ENCODE measurements around the gene ERBB3.
A peak's percentile ranks its signal among the peaks of the same experiment; 100 is the strongest.

Gene ERBB3

GRCh38 chr12:56079723-56080555 is at the start of gene ERBB3:
ERBB3 (plus strand) TSS chr12:56080165; CDS start chr12:56080301, 136 bp downstream.
- H4K20me1 ChIP-seq (ENCODE audit: low read depth, low read length) = no peaks in the 10 kb centered on the region
- H3K27me3 ChIP-seq (ENCODE audit: low read length) = no peaks in the 10 kb centered on the region
- H3K27ac ChIP-seq (ENCODE audit: low read depth, low read length) = no peak within 1 kb of the TSS
- H3K9me3 ChIP-seq (ENCODE audit: insufficient read depth, low read length) = no peaks in the 10 kb centered on the region
- H3K36me3 ChIP-seq (ENCODE audit: low read length) = no peaks in the 10 kb centered on the region
- no peaks in the 10 kb centered on the region for H3K79me2 ChIP-seq (ENCODE audit: insufficient read depth, low read length)
- TF ChIP-seq EZH2phosphoT487 (conservative IDR thresholded peaks at IDR 0.05; ENCODE audit: low read length) (no peak), CTCF (IDR thresholded peaks at IDR 0.05; ENCODE audit: insufficient read depth, low read length, poor library complexity, severe bottlenecking) (no peak)
- H3K4me3 ChIP-seq (ENCODE audit: insufficient read depth, low read length, poor library complexity, severe bottlenecking) = peak within 1 kb of the TSS; percentile 62
- H3K9ac ChIP-seq (ENCODE audit: low read length) = peak within 1 kb of the TSS; percentile 59
- no peaks in the 10 kb centered on the region for H3K9me2 ChIP-seq (replicated peaks; ENCODE audit: insufficient read depth, low read length)
- peak within 1 kb of the TSS; percentile 95 for H3K4me2 ChIP-seq (ENCODE audit: low read depth, low read length, poor library complexity, severe bottlenecking)
- peak within 1 kb of the TSS; percentile 95 for H2AFZ ChIP-seq (ENCODE audit: low read depth, low read length, severe bottlenecking)
- H3F3A ChIP-seq (ENCODE audit: insufficient read depth) = no peaks in the 10 kb centered on the region

GRCh38 chr12:56031987-56032386 is 48.0 kb upstream of the ERBB3 start:
- Histone ChIP-seq H3K4me2 (ENCODE audit: low read depth, low read length, poor library complexity, severe bottlenecking) (no peak overlapping the region), H3F3A (ENCODE audit: insufficient read depth) (0 out of 2 replicates have a peak, but pooled peaks cover 4% of the 10 kb centered on the region), H3K79me2 (ENCODE audit: insufficient read depth, low read length) (no peaks in the 10 kb centered on the region), H4K20me1 (ENCODE audit: low read depth, low read length) (no peaks in the 10 kb centered on the region), H3K9ac (ENCODE audit: low read length) (no peak overlapping the region), H3K9me2 (replicated peaks; ENCODE audit: insufficient read depth, low read length) (no peaks in the 10 kb centered on the region), H3K27ac (ENCODE audit: low read depth, low read length) (no peak overlapping the region), H3K4me3 (ENCODE audit: insufficient read depth, low read length, poor library complexity, severe bottlenecking) (no peak overlapping the region), H2AFZ (ENCODE audit: low read depth, low read length, severe bottlenecking) (no peak overlapping the region), H3K9me3 (ENCODE audit: insufficient read depth, low read length) (no peaks in the 10 kb centered on the region), H3K27me3 (ENCODE audit: low read length) (no peaks in the 10 kb centered on the region), H3K36me3 (ENCODE audit: low read length) (no peaks in the 10 kb centered on the region)
- TF ChIP-seq EZH2phosphoT487 (conservative IDR thresholded peaks at IDR 0.05; ENCODE audit: low read length) (no peak), CTCF (IDR thresholded peaks at IDR 0.05; ENCODE audit: insufficient read depth, low read length, poor library complexity, severe bottlenecking) (no peak)

- H3K9ac ChIP-seq (ENCODE audit: low read length) = no peak overlapping the region
- no peak overlapping the region for H3K27ac ChIP-seq (ENCODE audit: low read depth, low read length)
- TF ChIP-seq EZH2phosphoT487 (conservative IDR thresholded peaks at IDR 0.05; ENCODE audit: low read length) (no peak), CTCF (IDR thresholded peaks at IDR 0.05; ENCODE audit: insufficient read depth, low read length, poor library complexity, severe bottlenecking) (no peak)
- H3K4me3 ChIP-seq (ENCODE audit: insufficient read depth, low read length, poor library complexity, severe bottlenecking) = no peak overlapping the region
- no peaks in the 10 kb centered on the region for H3K9me2 ChIP-seq (replicated peaks; ENCODE audit: insufficient read depth, low read length)
- H3K27me3 ChIP-seq (ENCODE audit: low read length) = no peaks in the 10 kb centered on the region
- no peaks in the 10 kb centered on the region for H4K20me1 ChIP-seq (ENCODE audit: low read depth, low read length)
- H3K4me2 ChIP-seq (ENCODE audit: low read depth, low read length, poor library complexity, severe bottlenecking) = no peak overlapping the region
- H3K9me3 ChIP-seq (ENCODE audit: insufficient read depth, low read length) = no peaks in the 10 kb centered on the region
- no peaks in the 10 kb centered on the region for H3K36me3 ChIP-seq (ENCODE audit: low read length)
- H3F3A ChIP-seq (ENCODE audit: insufficient read depth) = 0 out of 2 replicates have a peak, but pooled peaks cover 4% of the 10 kb centered on the region
- no peaks in the 10 kb centered on the region for H3K79me2 ChIP-seq (ENCODE audit: insufficient read depth, low read length)
- no peak overlapping the region for H2AFZ ChIP-seq (ENCODE audit: low read depth, low read length, severe bottlenecking)
Observed at GRCh38 chr12:56034586-56035332, 45.2 kb upstream of the ERBB3 start.

Measured in SU-DHL-6 (cell line).